ENCODE data around the gene CPA2. TPM values are rescaled to one million over a fixed set of nuclear protein-coding genes. Genes with fewer than 3 reads are reported as not detected.

The CPA2 gene
- polyA plus RNA-seq, 1 of the 3 experiments (the other 2 are of a cell fraction) = 0.03 TPM

DNA sequence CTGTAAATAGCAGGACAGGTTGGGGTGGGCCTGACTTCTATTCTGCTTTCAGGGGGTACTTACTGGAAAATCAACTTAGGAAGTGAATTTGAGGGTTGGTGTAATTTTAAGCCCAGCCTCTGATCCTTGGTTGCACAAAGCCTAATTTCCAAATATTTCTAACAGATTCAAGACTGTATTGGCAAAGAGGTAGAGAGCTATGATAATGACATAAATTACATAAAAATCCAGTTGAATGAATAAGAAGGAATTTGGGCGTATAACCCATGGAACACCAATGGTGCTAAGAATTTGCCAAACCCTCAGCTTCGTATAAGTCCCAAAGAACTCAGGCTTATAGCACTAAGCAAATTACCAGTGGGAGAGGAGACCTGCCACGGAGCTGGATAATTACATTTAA, 38.2 kb downstream of the CPA2 start:
- H3K27me3 ChIP-seq (ENCODE audit: insufficient read depth) = no peaks in the 10 kb centered on the region
- no peaks in the 10 kb centered on the region for H3F3A ChIP-seq (replicated peaks; ENCODE audit: insufficient read depth)
- no peaks in the 10 kb centered on the region for H3K9me3 ChIP-seq
- H3K4me3 ChIP-seq (ENCODE audit: low read depth in 2 of 2, low read length in 1 of 2) = no peak overlapping the region
- TF ChIP-seq GABPA (IDR thresholded peaks at IDR 0.05; ENCODE audit: low read depth) (no peak), YY1 (IDR thresholded peaks at IDR 0.05; ENCODE audit: low read depth) (no peak)
- no peak for DNase-seq
- WGBS (ENCODE audit: low lambda C conversion rate) = 82% methylated on average over 3 of the region's 3 CpGs
- no peaks in the 10 kb centered on the region for H3K9me2 ChIP-seq
- H3K27ac ChIP-seq (ENCODE audit: low read depth in 2 of 2, low read length in 1 of 2) = no peak overlapping the region
- no peak overlapping the region for H2AFZ ChIP-seq (ENCODE audit: low read depth)
- H3K79me2 ChIP-seq (ENCODE audit: insufficient read depth) = no peaks in the 10 kb centered on the region
- peaks cover 4 to 11% of the 10 kb centered on the region in 2 experiments for H3K36me3 ChIP-seq (replicated peaks in 1 of 2; ENCODE audit: control insufficient read depth in 1 of 2, insufficient read depth in 2 of 2, low read length in 1 of 2)
- ChIA-PET POLR2A (no interaction called here), CTCF (interaction anchor here (0.7 to 1.3 kb wide), 3 partner anchors 12 to 634 kb away, joined by 3 read pairs; partner anchors contain the start of gene CPA4)
- H3K4me2 ChIP-seq = no peak overlapping the region
- no peak overlapping the region for H3K9ac ChIP-seq
- H4K20me1 ChIP-seq (ENCODE audit: insufficient read depth) = no peaks in the 10 kb centered on the region
- H3K4me1 ChIP-seq (ENCODE audit: control insufficient read depth in 1 of 2, insufficient read depth in 2 of 2, low read depth in 1 of 2, low read length in 1 of 2) = peaks cover 0 to 6% of the 10 kb centered on the region in 2 experiments; a peak in 1 of 4 replicates

DNA sequence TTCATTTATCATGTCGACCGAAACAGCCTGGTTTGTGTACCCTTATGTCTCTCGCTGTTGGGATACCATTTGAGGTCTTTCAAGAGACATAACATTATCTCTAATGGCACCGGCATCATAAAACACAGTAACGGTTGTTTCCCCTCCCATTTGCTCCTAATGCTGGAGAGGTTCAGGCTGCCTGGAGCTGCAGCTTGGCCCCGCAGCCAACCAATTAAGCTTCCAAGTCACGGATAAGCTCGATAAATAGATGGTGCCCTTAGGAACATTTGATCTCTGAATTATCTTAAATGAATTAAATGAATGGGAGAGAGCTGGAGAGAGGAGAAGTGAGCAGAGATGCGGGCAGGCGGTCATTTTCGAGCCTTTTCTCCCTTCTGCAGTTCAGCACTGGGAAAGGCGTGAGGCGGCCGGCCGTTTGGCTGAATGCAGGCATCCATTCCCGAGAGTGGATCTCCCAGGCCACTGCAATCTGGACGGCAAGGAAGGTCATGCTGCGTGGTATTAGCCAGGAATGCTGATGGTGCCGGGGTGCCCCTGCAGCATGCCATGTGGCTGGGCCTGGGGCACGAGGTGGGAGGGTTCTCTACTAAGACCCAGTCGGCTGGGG, 38.9 kb downstream of the CPA2 start:
- WGBS (ENCODE audit: low lambda C conversion rate) = 75% methylated on average over 19 of the region's 21 CpGs
- no peak overlapping the region for H3K9ac ChIP-seq
- no peak overlapping the region for H3K4me2 ChIP-seq
- no peaks in the 10 kb centered on the region for H3K27me3 ChIP-seq (ENCODE audit: insufficient read depth)
- ChIA-PET POLR2A (no interaction called here), CTCF (interaction anchor here (0.7 to 1.3 kb wide), 3 partner anchors 13 to 633 kb away, joined by 3 read pairs; partner anchors contain the start of gene CPA4)
- H4K20me1 ChIP-seq (ENCODE audit: insufficient read depth) = no peaks in the 10 kb centered on the region
- H3K9me2 ChIP-seq = no peaks in the 10 kb centered on the region
- no peak overlapping the region for H2AFZ ChIP-seq (ENCODE audit: low read depth)
- peaks cover 4 to 10% of the 10 kb centered on the region in 2 experiments for H3K36me3 ChIP-seq (replicated peaks in 1 of 2; ENCODE audit: control insufficient read depth in 1 of 2, insufficient read depth in 2 of 2, low read length in 1 of 2)
- H3K4me3 ChIP-seq (ENCODE audit: low read depth in 2 of 2, low read length in 1 of 2) = no peak overlapping the region
- peak; percentile 37 for DNase-seq
- peaks cover 0 to 5% of the 10 kb centered on the region in 2 experiments; a peak in 1 of 4 replicates for H3K4me1 ChIP-seq (ENCODE audit: control insufficient read depth in 1 of 2, insufficient read depth in 2 of 2, low read depth in 1 of 2, low read length in 1 of 2)
- H3K27ac ChIP-seq (ENCODE audit: low read depth in 2 of 2, low read length in 1 of 2) = no peak overlapping the region
- H3K79me2 ChIP-seq (ENCODE audit: insufficient read depth) = no peaks in the 10 kb centered on the region
- no peaks in the 10 kb centered on the region for H3F3A ChIP-seq (replicated peaks; ENCODE audit: insufficient read depth)
- no peaks in the 10 kb centered on the region for H3K9me3 ChIP-seq
- TF ChIP-seq RAD21 (IDR thresholded peaks at IDR 0.05; ENCODE audit: low read length) = no peak
- TF ChIP-seq NRF1 (IDR thresholded peaks at IDR 0.05; ENCODE audit: low read depth, low read length) = no peak
- no peak for TF ChIP-seq CHD2 (IDR thresholded peaks at IDR 0.05; ENCODE audit: low read length, partially characterized antibody)
- TF ChIP-seq, protein P1, sequence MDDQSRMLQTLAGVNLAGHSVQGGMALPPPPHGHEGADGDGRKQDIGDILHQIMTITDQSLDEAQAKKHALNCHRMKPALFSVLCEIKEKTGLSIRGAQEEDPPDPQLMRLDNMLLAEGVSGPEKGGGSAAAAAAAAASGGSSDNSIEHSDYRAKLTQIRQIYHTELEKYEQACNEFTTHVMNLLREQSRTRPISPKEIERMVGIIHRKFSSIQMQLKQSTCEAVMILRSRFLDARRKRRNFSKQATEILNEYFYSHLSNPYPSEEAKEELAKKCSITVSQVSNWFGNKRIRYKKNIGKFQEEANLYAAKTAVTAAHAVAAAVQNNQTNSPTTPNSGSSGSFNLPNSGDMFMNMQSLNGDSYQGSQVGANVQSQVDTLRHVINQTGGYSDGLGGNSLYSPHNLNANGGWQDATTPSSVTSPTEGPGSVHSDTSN (IDR thresholded peaks at IDR 0.05) = no peak
- TF ChIP-seq YY1 (IDR thresholded peaks at IDR 0.05; ENCODE audit: low read depth) = no peak
- TF ChIP-seq MEF2A (IDR thresholded peaks at IDR 0.05; ENCODE audit: borderline replicate concordance, low read depth) = no peak
- TF ChIP-seq RCOR1 (IDR thresholded peaks at IDR 0.05; ENCODE audit: low read length) = no peak
- no peak for TF ChIP-seq ELF1 (IDR thresholded peaks at IDR 0.05)
- TF ChIP-seq USF2 (IDR thresholded peaks at IDR 0.05; ENCODE audit: borderline replicate concordance, low read depth, low read length) = no peak
- TF ChIP-seq REST (IDR thresholded peaks at IDR 0.05; ENCODE audit: low read depth, low read length) = no peak
- TF ChIP-seq ZBTB33 (IDR thresholded peaks at IDR 0.05; ENCODE audit: borderline replicate concordance, low read depth) = no peak
- TF ChIP-seq, protein P2, sequence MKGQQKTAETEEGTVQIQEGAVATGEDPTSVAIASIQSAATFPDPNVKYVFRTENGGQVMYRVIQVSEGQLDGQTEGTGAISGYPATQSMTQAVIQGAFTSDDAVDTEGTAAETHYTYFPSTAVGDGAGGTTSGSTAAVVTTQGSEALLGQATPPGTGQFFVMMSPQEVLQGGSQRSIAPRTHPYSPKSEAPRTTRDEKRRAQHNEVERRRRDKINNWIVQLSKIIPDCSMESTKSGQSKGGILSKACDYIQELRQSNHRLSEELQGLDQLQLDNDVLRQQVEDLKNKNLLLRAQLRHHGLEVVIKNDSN (IDR thresholded peaks at IDR 0.05; ENCODE audit: borderline replicate concordance, low read depth) = no peak
- no peak for TF ChIP-seq SIN3A (IDR thresholded peaks at IDR 0.05; ENCODE audit: borderline replicate concordance, low read depth, low read length)
- no peak for TF ChIP-seq EP300 (IDR thresholded peaks at IDR 0.05; ENCODE audit: borderline replicate concordance in 1 of 2, low read depth in 1 of 2, low read length in 1 of 2)
- no peak for TF ChIP-seq SMC3 (IDR thresholded peaks at IDR 0.05; ENCODE audit: low read depth, low read length)
- TF ChIP-seq TCF12 (IDR thresholded peaks at IDR 0.05) = no peak
- TF ChIP-seq NFIC (IDR thresholded peaks at IDR 0.05; ENCODE audit: borderline replicate concordance) = no peak
- TF ChIP-seq FOXJ3 (CRISPR knock-in tag; IDR thresholded peaks at IDR 0.05) = no peak
- TF ChIP-seq RFX5 (IDR thresholded peaks at IDR 0.05; ENCODE audit: low read length) = no peak
